GM23338 (cell line): ENCODE data around the gene TEX36. TPM values are rescaled to one million over a fixed set of nuclear protein-coding genes. Genes with fewer than 3 reads are reported as not detected.

Experiments used
- ATAC-seq: fragments of 200-7000 bp; cut with Tn5 transposase; 3 replicates; pipeline ENCODE4 v1.9.1; 2020
- DNase-seq: peaks from one replicate; pipeline ENCODE4 v3.0.0-alpha.2; 2015; ENCODE audit warnings: low spot score
- H2AFZ ChIP-seq: fragments of 200-600 bp; sonication (generic); 2 replicates; pipeline ENCODE4 v1.8.0; 2016; ENCODE audit warnings: antibody characterized with exemption, mild to moderate bottlenecking, moderate library complexity
- H3F3A ChIP-seq: fragments of 200-600 bp; sonication (generic); replicated peaks from 2 replicates; pipeline ENCODE4 v1.8.0; 2017; ENCODE audit warnings: antibody characterized with exemption, mixed run types, low read depth
- H3K27ac ChIP-seq: fragments of 200-600 bp; sonication (generic); 2 replicates; pipeline ENCODE4 v1.6.1; 2016; ENCODE audit warnings: low read depth
- H3K27me3 ChIP-seq: fragments of 200-600 bp; sonication (generic); 2 replicates; pipeline ENCODE4 v1.8.0; 2016; ENCODE audit warnings: mild to moderate bottlenecking, mixed run types, moderate library complexity; ENCODE audit not compliant: insufficient read depth
- H3K36me3 ChIP-seq: fragments of 200-600 bp; sonication (generic); 2 replicates; pipeline ENCODE4 v1.8.0; 2016; ENCODE audit warnings: mild to moderate bottlenecking; ENCODE audit not compliant: insufficient read depth
- H3K4me1 ChIP-seq: fragments of 200-600 bp; sonication (generic); 2 replicates; pipeline ENCODE4 v1.8.0; 2016; ENCODE audit warnings: mild to moderate bottlenecking, moderate library complexity; ENCODE audit not compliant: insufficient read depth
- H3K4me2 ChIP-seq: fragments of 200-600 bp; sonication (generic); 2 replicates; pipeline ENCODE4 v1.7.1; 2017; ENCODE audit warnings: mixed run types
- H3K4me3 ChIP-seq: fragments of 200-600 bp; sonication (generic); 2 replicates; pipeline ENCODE4 v1.6.1; 2016; ENCODE audit warnings: mixed run types
- H3K79me2 ChIP-seq: fragments of 200-600 bp; sonication (generic); replicated peaks from 2 replicates; pipeline ENCODE4 v1.8.0; 2017; ENCODE audit warnings: mild to moderate bottlenecking; ENCODE audit not compliant: insufficient read depth
- H3K9me2 ChIP-seq: fragments of 200-600 bp; sonication (generic); 2 replicates; pipeline ENCODE4 v1.8.0; 2017; ENCODE audit not compliant: insufficient read depth
- H4K20me1 ChIP-seq: fragments of 200-600 bp; sonication (generic); replicated peaks from 2 replicates; pipeline ENCODE4 v1.8.0; 2017; ENCODE audit warnings: mild to moderate bottlenecking; ENCODE audit not compliant: insufficient read depth
- H3K27ac Mint-ChIP-seq: 2 replicates; pipeline ENCODE4 v1.8.0; 2020; ENCODE audit warnings: inconsistent platforms, mild to moderate bottlenecking, moderate library complexity, mixed read lengths
- H3K27me3 Mint-ChIP-seq: 3 replicates; pipeline ENCODE4 v1.8.0; 2022; ENCODE audit warnings: low read depth, mild to moderate bottlenecking, moderate library complexity, mixed read lengths, inconsistent platforms; ENCODE audit not compliant: insufficient read depth, poor library complexity
- H3K36me3 Mint-ChIP-seq: 3 replicates; pipeline ENCODE4 v1.8.0; 2021; ENCODE audit warnings: low read depth, mild to moderate bottlenecking, inconsistent platforms, moderate library complexity, mixed read lengths
- H3K4me1 Mint-ChIP-seq: 3 replicates; pipeline ENCODE4 v1.8.0; 2020; ENCODE audit warnings: mild to moderate bottlenecking, inconsistent platforms, mixed read lengths
- H3K4me3 Mint-ChIP-seq: 3 replicates; pipeline ENCODE4 v1.8.0; 2021; ENCODE audit warnings: moderate library complexity, mild to moderate bottlenecking, inconsistent platforms, mixed read lengths
- H3K9me3 Mint-ChIP-seq: 3 replicates; pipeline ENCODE4 v1.8.0; 2020; ENCODE audit warnings: moderate library complexity, mild to moderate bottlenecking, inconsistent platforms, mixed read lengths
- EZH2 ChIP-seq: fragments of 200-600 bp; sonication (generic); IDR thresholded peaks from one replicate; pipeline ENCODE4 v1.8.0; 2017; ENCODE audit warnings: antibody characterized with exemption, mild to moderate bottlenecking, low read depth; ENCODE audit not compliant: unreplicated experiment
- NANOG ChIP-seq: IDR thresholded peaks from 2 replicates; pipeline ENCODE4 v1.6.1; 2016; ENCODE audit warnings: antibody characterized with exemption, borderline replicate concordance
- STAT1 ChIP-seq: IDR thresholded peaks from one replicate; pipeline ENCODE4 v1.6.1; 2016; ENCODE audit warnings: antibody characterized with exemption; ENCODE audit not compliant: unreplicated experiment
- polyA plus RNA-seq: library from polyadenylated mRNA; unstranded; fragments of >200 nt; fragmentation: Nextera tagmentation; extraction: Ambion mirVana; gene quantifications from 2 replicates; pipeline ENCODE4 v1.2.1, GENCODE V29; 2016
- total RNA-seq: library from RNA; depleted of rRNA; stranded (reverse); fragments of >200 nt; shearing (Covaris generic); gene quantifications from 2 replicates; pipeline ENCODE4 v1.2.3, GENCODE V29; 2014
- TF ChIP-seq, protein P1 (sequence below), 2 experiments: fragments of 200-600 bp in 1 of 2; sonication (generic) in 1 of 2; conservative IDR thresholded peaks; 2 replicates each; pipeline versions ENCODE4 v1.5.1 to v1.6.1; 2016 to 2017; ENCODE audit warnings: antibody characterized with exemption in 2 of 2, low read depth in 2 of 2, mild to moderate bottlenecking in 2 of 2, moderate library complexity in 1 of 2
- TF ChIP-seq, protein P2 (sequence below): IDR thresholded peaks from 2 replicates; pipeline ENCODE4 v1.6.1; 2016; ENCODE audit warnings: antibody characterized with exemption
- TF ChIP-seq, protein P3 (sequence below): IDR thresholded peaks from one replicate; pipeline ENCODE4 v1.6.1; 2018; ENCODE audit warnings: antibody characterized with exemption; ENCODE audit not compliant: unreplicated experiment

The TEX36 gene
- total and polyA plus RNA-seq, 2 experiments from 2014 or later: not detected

DNA sequence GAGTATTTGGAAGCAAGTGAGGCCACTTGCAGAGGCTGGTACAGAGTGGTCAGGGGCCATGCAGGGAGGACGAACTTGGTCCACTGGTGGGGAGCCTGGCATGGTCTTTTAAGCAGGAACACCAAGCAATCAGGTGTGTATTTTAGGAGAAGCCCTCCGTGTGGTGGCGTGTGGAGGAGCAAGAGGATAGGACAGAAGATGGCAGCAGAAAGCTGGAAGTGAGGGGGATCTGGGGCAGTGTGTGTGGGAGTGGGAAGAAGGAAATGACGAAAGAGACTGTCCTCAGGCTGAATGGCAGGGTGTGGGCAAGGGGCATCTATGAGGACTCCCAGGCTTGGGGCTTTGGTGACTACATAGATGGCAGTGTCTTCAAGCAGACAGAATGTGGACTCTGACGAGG lies 51.2 kb downstream of the TEX36 start:
- Histone ChIP-seq H2AFZ (no peak overlapping the region), H4K20me1 (no peaks in the 10 kb centered on the region), H3K27ac (no peak overlapping the region), H3K36me3 (no peaks in the 10 kb centered on the region), H3K4me1 (no peaks in the 10 kb centered on the region), H3F3A (no peaks in the 10 kb centered on the region), H3K9me2 (no peaks in the 10 kb centered on the region), H3K27me3 (no peaks in the 10 kb centered on the region), H3K4me3 (no peak overlapping the region), H3K4me2 (no peak overlapping the region), H3K79me2 (no peaks in the 10 kb centered on the region)
- ATAC-seq: no peak
- DNase-seq: no peak
- H3K27me3 Mint-ChIP-seq: no peaks in the 10 kb centered on the region
- no peaks in the 10 kb centered on the region for H3K36me3 Mint-ChIP-seq
- peaks cover under 1% of the 10 kb centered on the region for H3K4me1 Mint-ChIP-seq
- H3K27ac Mint-ChIP-seq: no peak overlapping the region
- TF ChIP-seq, protein P1, sequence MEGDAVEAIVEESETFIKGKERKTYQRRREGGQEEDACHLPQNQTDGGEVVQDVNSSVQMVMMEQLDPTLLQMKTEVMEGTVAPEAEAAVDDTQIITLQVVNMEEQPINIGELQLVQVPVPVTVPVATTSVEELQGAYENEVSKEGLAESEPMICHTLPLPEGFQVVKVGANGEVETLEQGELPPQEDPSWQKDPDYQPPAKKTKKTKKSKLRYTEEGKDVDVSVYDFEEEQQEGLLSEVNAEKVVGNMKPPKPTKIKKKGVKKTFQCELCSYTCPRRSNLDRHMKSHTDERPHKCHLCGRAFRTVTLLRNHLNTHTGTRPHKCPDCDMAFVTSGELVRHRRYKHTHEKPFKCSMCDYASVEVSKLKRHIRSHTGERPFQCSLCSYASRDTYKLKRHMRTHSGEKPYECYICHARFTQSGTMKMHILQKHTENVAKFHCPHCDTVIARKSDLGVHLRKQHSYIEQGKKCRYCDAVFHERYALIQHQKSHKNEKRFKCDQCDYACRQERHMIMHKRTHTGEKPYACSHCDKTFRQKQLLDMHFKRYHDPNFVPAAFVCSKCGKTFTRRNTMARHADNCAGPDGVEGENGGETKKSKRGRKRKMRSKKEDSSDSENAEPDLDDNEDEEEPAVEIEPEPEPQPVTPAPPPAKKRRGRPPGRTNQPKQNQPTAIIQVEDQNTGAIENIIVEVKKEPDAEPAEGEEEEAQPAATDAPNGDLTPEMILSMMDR (conservative IDR thresholded peaks at IDR 0.05; ENCODE audit: low read depth in 2 of 2): peak in 1 of 2 experiments; percentile 19; a peak in 1 of 4 replicates
- TF ChIP-seq, protein P2, sequence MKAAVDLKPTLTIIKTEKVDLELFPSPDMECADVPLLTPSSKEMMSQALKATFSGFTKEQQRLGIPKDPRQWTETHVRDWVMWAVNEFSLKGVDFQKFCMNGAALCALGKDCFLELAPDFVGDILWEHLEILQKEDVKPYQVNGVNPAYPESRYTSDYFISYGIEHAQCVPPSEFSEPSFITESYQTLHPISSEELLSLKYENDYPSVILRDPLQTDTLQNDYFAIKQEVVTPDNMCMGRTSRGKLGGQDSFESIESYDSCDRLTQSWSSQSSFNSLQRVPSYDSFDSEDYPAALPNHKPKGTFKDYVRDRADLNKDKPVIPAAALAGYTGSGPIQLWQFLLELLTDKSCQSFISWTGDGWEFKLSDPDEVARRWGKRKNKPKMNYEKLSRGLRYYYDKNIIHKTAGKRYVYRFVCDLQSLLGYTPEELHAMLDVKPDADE: no peak
- no peaks in the 10 kb centered on the region for H3K9me3 Mint-ChIP-seq
- H3K4me3 Mint-ChIP-seq: no peak overlapping the region

DNA sequence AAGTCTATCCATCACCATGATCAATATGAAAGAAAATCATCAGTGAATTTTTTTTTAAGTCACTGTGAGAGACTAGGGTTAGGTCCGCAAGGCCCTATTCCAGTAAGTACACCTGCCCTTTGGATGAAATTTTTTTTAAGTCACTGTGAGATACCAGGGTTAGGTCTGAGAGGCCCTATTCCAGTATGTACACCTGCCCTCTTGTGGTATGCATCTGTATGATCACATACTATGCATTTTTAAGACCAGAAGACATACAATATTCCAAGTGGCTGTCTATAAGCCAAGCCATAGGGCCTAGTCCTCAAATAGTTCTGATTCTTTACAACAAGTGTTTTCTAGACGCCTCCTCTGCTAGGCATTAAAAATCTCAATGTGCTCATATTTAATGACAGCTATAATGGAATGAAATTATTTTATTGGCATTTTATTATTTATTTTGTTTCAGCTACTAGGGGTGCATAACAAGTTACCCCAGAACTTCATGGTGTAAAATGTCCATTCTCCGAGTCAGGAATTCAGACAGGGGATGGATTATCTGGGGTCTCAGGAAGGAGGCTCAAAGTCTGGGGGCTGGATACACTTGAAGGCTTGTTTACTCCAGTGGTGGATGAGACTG lies 53.1 kb downstream of the TEX36 start:
- ATAC-seq (no peak), DNase-seq (peak; percentile 9)
- Histone ChIP-seq H3K79me2 (no peaks in the 10 kb centered on the region), H3K27me3 (no peaks in the 10 kb centered on the region), H3K4me2 (no peak overlapping the region), H2AFZ (peak overlapping the region; percentile 32; the same call in 1 of the 2 replicates), H3F3A (no peaks in the 10 kb centered on the region), H4K20me1 (no peaks in the 10 kb centered on the region), H3K4me3 (no peak overlapping the region), H3K27ac (no peak overlapping the region), H3K36me3 (no peaks in the 10 kb centered on the region), H3K9me2 (no peaks in the 10 kb centered on the region), H3K4me1 (no peaks in the 10 kb centered on the region)
- Mint-ChIP-seq H3K27me3 (no peaks in the 10 kb centered on the region), H3K36me3 (no peaks in the 10 kb centered on the region), H3K4me1 (peaks cover 7% of the 10 kb centered on the region), H3K4me3 (no peak overlapping the region), H3K27ac (no peak overlapping the region), H3K9me3 (no peaks in the 10 kb centered on the region)
- no peak for TF ChIP-seq EZH2
- TF ChIP-seq, protein P3, sequence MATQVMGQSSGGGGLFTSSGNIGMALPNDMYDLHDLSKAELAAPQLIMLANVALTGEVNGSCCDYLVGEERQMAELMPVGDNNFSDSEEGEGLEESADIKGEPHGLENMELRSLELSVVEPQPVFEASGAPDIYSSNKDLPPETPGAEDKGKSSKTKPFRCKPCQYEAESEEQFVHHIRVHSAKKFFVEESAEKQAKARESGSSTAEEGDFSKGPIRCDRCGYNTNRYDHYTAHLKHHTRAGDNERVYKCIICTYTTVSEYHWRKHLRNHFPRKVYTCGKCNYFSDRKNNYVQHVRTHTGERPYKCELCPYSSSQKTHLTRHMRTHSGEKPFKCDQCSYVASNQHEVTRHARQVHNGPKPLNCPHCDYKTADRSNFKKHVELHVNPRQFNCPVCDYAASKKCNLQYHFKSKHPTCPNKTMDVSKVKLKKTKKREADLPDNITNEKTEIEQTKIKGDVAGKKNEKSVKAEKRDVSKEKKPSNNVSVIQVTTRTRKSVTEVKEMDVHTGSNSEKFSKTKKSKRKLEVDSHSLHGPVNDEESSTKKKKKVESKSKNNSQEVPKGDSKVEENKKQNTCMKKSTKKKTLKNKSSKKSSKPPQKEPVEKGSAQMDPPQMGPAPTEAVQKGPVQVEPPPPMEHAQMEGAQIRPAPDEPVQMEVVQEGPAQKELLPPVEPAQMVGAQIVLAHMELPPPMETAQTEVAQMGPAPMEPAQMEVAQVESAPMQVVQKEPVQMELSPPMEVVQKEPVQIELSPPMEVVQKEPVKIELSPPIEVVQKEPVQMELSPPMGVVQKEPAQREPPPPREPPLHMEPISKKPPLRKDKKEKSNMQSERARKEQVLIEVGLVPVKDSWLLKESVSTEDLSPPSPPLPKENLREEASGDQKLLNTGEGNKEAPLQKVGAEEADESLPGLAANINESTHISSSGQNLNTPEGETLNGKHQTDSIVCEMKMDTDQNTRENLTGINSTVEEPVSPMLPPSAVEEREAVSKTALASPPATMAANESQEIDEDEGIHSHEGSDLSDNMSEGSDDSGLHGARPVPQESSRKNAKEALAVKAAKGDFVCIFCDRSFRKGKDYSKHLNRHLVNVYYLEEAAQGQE: no peak
- TF ChIP-seq, protein P1 (conservative IDR thresholded peaks at IDR 0.05; ENCODE audit: low read depth in 2 of 2): peak; percentile 32 to 36; a peak in 3 of 4 replicates
- no peak for TF ChIP-seq NANOG
- TF ChIP-seq STAT1: no peak
